ENCODE measurements around the gene ZMYND19. TPM values are rescaled to one million over a fixed set of nuclear protein-coding genes. Genes with fewer than 3 reads are reported as not detected.
"Not testable (repeated sequence)": the region's sequence is repeated elsewhere in the genome, so short reads cannot be mapped to it uniquely, and the experiment has no call there.

The ZMYND19 gene
- total and polyA plus RNA-seq, 2 of the 4 experiments (the other 2 are of a cell fraction), result 14.3 to 21.4 TPM

DNA sequence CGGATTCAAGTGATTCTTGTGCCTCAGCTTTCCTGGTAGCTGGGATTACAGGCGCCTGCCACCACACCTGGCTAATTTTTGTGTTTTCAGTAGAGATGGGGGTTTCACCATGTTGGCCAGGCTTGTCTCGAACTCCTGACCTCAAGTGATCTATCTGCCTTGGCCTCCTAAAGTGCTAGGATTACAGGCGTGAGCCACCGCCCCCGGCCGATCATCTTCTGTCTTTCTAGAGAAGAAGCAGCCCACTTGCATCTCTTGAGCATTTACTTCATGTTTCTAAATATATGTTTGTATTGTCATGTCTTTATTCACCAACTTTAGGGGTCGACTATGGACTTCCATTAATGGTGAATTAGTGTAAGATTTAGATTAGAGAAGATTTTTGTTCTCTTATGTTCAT is 31.9 kb upstream of the ZMYND19 start:
- H3K4me2 ChIP-seq (ENCODE audit: low read depth, low read length); H4K8ac ChIP-seq (ENCODE audit: low read depth in 2 of 2, low read length in 2 of 2); H2BK120ac ChIP-seq (ENCODE audit: low read depth, low read length); in situ Hi-C loops (cut with MboI; ENCODE audit: low sequenced_read_pairs); DNase-seq; H3K9ac ChIP-seq (ENCODE audit: low read depth, low read length); H2AFZ ChIP-seq (replicated peaks; ENCODE audit: low read length, poor library complexity); POLR2A ChIA-PET (ENCODE audit: unreplicated experiment); H3K27me3 ChIP-seq (ENCODE audit: control insufficient read depth, insufficient read depth, low read length); H2AK9ac ChIP-seq (replicated peaks; ENCODE audit: low read depth, low read length, poor library complexity); H3K23ac ChIP-seq (ENCODE audit: low read depth, low read length); H2BK5ac ChIP-seq (ENCODE audit: low read depth, low read length, poor library complexity, severe bottlenecking); H3K36me3 ChIP-seq (ENCODE audit: control insufficient read depth, insufficient read depth, low read length); H3K18ac ChIP-seq (ENCODE audit: low read depth, low read length); H3K4me3 ChIP-seq (ENCODE audit: insufficient read depth, low read depth, low read length); H3K4ac ChIP-seq (ENCODE audit: low read depth, low read length); ATAC-seq (ENCODE audit: low read depth); H2AK5ac ChIP-seq (ENCODE audit: low read depth, low read length); H3K56ac ChIP-seq (ENCODE audit: extremely low read depth, insufficient read depth, low read length); H2BK20ac ChIP-seq (ENCODE audit: low read depth, low read length); H3K27ac ChIP-seq (ENCODE audit: insufficient read depth, low read length); H3K9me3 ChIP-seq (ENCODE audit: control insufficient read depth, insufficient read depth, low read length); CTCF ChIA-PET; H3K14ac ChIP-seq (replicated peaks; ENCODE audit: low read depth, low read length); BruUV-seq (replicated peaks); dilution Hi-C loops (cut with HindIII; ENCODE audit: low sequenced_read_pairs, unreplicated experiment); H4K91ac ChIP-seq (ENCODE audit: insufficient read depth, low read depth, low read length); H4K5ac ChIP-seq (ENCODE audit: low read depth, low read length); intact Hi-C loops (cut with micrococcal nuclease); H2BK15ac ChIP-seq (ENCODE audit: low read depth, low read length): not testable (repeated sequence)
- Histone ChIP-seq H4K20me1 (ENCODE audit: insufficient read depth, low read length) (peaks cover 74% of the 10 kb centered on the region), H3K4me1 (ENCODE audit: control insufficient read depth, insufficient read depth, low read length) (peaks cover 11% of the 10 kb centered on the region), H3K9me1 (ENCODE audit: insufficient read depth, low read length) (peaks cover 14% of the 10 kb centered on the region), H3K79me1 (ENCODE audit: low read depth in 1 of 2, low read length in 2 of 2) (peaks cover 19 to 71% of the 10 kb centered on the region in 2 experiments)
- WGBS, 2 experiments (ENCODE audit: extremely low coverage in 2 of 2, insufficient read length in 1 of 2), result 92% methylated on average over 2 of the region's 8 CpGs; no CpG with 5 or more reads in 1 of the 2 experiments
